NT2/D1 (cell line): ENCODE results near the gene WNT5B.
"Not testable (repeated sequence)": the region's sequence is repeated elsewhere in the genome, so short reads cannot be mapped to it uniquely, and the experiment has no call there.

Experiments used
- DNase-seq: peaks from one replicate; pipeline ENCODE4 v3.0.0-alpha.2; 2011; ENCODE audit warnings: low read depth, low spot score
- H3K27me3 ChIP-seq: 2 replicates; pipeline ENCODE4 v1.6.0; 2011; ENCODE audit warnings: mild to moderate bottlenecking; ENCODE audit not compliant: insufficient read length, insufficient read depth
- H3K36me3 ChIP-seq: 2 replicates; pipeline ENCODE4 v1.6.1; 2011; ENCODE audit warnings: mild to moderate bottlenecking, low read length, mixed read lengths; ENCODE audit not compliant: insufficient read depth, insufficient read length
- H3K4me1 ChIP-seq: 2 replicates; pipeline ENCODE4 v1.5.1; 2011; ENCODE audit not compliant: insufficient read depth, insufficient read length
- H3K4me3 ChIP-seq: 2 replicates; pipeline ENCODE4 v1.5.1; 2011; ENCODE audit warnings: low read depth; ENCODE audit not compliant: insufficient read length
- H3K9ac ChIP-seq: 2 replicates; pipeline ENCODE4 v1.6.0; 2011; ENCODE audit warnings: low read depth; ENCODE audit not compliant: insufficient read length
- H3K9me3 ChIP-seq: 2 replicates; pipeline ENCODE4 v1.5.1; 2011; ENCODE audit warnings: mild to moderate bottlenecking, low read length; ENCODE audit not compliant: insufficient read depth
- SUZ12 ChIP-seq: IDR thresholded peaks from 2 replicates; pipeline ENCODE4 v1.6.1; 2011; ENCODE audit not compliant: insufficient read length, insufficient read depth; ENCODE audit errors: extremely low read depth
- YY1 ChIP-seq: IDR thresholded peaks from 2 replicates; pipeline ENCODE4 v1.6.1; 2011; ENCODE audit not compliant: insufficient read length, insufficient read depth
- ZNF274 ChIP-seq: IDR thresholded peaks from 2 replicates; pipeline ENCODE4 v1.6.1; 2011; ENCODE audit warnings: mild to moderate bottlenecking, low read depth, low read length

Gene WNT5B

DNA sequence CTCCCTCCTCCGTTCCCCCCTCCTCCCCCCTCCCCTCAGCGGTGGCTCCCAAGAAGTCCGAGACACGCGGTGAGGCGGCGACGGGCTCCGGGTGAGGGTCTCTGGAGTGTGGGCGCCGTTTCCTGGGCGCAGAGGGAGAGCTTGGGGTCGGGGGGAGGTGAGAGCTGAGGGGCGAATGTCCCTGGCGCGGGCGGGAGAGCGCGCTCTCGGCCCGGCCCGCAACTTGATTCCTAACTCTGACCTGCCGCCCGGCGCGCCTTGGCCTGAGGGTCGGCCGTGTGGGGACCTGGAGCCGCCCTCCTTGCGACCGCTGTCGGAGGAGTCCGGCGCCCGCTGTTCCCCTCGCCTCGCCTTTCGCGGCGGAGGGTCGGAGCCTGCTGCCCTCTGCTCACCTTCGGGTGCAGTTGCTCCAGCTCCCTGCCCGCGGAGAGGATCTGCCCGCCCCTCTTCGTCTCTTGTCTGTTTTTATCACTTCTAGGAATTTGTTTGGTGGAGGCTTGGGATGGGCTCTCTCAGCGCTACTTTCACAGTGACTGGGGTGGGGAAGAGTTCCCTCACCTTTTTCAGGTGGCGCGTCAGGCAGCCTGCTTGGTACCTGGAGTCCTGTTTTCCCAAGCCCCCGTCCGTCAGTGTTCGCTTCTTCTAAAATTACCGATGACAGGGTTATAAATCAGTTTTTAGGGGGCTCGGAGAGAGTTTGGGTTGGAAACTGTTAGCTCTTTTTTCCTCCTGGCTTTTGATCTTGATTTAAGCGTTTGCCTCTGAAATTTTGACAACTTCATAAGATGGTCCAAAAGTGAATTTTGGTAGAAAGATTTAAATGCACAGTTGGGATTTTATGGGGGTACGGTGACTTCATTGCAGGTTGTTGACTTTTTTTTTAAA is 62.3 kb downstream of the WNT5B start:
- peak overlapping the region; percentile 98 for H3K9ac ChIP-seq
- H3K36me3 ChIP-seq = peaks cover 22% of the 10 kb centered on the region
- no peaks in the 10 kb centered on the region for H3K4me1 ChIP-seq
- H3K4me3 ChIP-seq = peak overlapping the region; percentile 94
- TF ChIP-seq SUZ12 (no peak), YY1 (no peak), ZNF274 (no peak)
- no peaks in the 10 kb centered on the region for H3K9me3 ChIP-seq
- DNase-seq = peak; percentile 86
- no peaks in the 10 kb centered on the region for H3K27me3 ChIP-seq

DNA sequence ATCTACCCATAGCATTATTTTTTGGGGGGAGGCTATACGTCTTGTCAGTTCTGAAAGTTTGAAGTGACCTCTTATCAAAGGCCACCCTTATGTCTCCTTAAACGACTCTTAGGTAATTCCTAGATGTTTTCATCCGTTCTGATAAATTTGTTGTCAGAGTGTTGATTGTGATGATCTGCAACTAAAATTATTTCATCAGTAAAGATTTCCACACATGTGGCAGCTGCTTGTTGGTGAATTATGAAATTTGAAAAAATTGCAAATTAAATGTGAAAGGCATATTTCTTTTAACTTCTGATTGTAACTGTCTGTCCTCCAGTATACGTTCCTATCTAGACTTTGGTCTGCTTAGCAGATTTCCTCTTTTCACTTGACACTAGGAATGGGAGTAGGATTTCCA is 63.2 kb downstream of the WNT5B start:
- Histone ChIP-seq H3K4me3 (peak overlapping the region; percentile 94), H3K27me3 (no peaks in the 10 kb centered on the region), H3K9me3 (no peaks in the 10 kb centered on the region), H3K36me3 (peaks cover 28% of the 10 kb centered on the region), H3K9ac (peak overlapping the region; percentile 98), H3K4me1 (no peaks in the 10 kb centered on the region)
- TF ChIP-seq YY1 (no peak), ZNF274 (no peak), SUZ12 (no peak)
- no peak for DNase-seq

DNA sequence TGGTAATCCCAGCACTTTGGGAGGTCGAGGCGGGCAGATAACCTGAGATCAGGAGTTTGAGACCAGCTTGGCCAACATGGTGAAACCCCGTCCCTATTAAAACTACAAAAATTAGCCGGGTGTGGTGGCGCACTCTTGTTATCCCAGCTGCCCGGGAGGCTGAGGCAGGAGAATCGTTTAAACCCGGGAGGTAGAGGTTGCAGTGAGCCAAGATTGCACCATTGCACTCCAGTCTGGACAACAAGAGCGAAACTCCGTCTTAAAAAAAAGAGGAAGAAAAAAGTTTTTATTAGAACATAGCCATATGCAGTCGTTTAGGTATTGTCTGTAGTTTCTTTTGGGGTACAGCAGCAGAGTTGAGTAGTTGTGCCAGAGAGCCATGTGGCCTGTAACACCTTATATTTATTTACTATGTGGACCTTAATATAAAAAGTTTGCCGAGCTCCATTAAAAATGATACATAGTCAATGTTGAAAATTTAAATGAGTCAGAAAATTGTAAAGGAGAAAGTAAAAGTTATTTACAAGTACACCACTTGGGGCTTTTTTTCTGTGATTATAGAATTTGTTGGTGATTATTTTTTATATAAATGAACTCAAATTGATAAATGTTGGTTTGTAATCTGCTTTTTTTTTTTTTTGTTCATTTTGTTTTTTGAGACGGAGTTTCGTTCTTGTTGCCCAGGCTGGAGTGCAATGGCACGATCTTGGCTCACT is 64.0 kb downstream of the WNT5B start:
- no peaks in the 10 kb centered on the region for H3K27me3 ChIP-seq
- no peak overlapping the region for H3K4me3 ChIP-seq
- H3K9me3 ChIP-seq = no peaks in the 10 kb centered on the region
- DNase-seq = no peak
- H3K36me3 ChIP-seq = peaks cover 32% of the 10 kb centered on the region
- no peaks in the 10 kb centered on the region for H3K4me1 ChIP-seq
- no peak for TF ChIP-seq ZNF274
- no peak for TF ChIP-seq YY1
- no peak for TF ChIP-seq SUZ12
- no peak overlapping the region for H3K9ac ChIP-seq

DNA sequence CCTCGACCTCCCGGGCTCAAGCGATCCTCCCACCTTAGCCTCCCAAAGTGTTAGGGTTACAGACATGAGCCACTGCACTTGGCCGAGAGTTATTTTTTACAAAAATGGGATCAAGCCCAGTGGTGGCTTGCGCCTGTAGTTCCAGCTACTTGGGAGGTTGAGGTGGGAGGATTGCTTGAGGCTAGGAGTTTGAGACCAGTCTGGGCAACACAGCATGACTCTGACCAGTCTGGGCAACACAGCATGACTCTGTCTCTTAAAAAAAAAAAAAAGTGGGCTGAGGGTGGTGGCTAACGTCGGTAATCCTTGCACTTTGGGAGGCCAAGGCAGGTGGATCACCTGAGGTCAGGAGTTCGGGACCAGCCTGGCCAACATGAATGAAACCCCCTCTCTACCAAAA is 66.1 kb downstream of the WNT5B start:
- H3K9ac ChIP-seq, H3K9me3 ChIP-seq, H3K4me1 ChIP-seq, H3K4me3 ChIP-seq, DNase-seq, H3K27me3 ChIP-seq: not testable (repeated sequence)
- peaks cover 35% of the 10 kb centered on the region for H3K36me3 ChIP-seq

DNA sequence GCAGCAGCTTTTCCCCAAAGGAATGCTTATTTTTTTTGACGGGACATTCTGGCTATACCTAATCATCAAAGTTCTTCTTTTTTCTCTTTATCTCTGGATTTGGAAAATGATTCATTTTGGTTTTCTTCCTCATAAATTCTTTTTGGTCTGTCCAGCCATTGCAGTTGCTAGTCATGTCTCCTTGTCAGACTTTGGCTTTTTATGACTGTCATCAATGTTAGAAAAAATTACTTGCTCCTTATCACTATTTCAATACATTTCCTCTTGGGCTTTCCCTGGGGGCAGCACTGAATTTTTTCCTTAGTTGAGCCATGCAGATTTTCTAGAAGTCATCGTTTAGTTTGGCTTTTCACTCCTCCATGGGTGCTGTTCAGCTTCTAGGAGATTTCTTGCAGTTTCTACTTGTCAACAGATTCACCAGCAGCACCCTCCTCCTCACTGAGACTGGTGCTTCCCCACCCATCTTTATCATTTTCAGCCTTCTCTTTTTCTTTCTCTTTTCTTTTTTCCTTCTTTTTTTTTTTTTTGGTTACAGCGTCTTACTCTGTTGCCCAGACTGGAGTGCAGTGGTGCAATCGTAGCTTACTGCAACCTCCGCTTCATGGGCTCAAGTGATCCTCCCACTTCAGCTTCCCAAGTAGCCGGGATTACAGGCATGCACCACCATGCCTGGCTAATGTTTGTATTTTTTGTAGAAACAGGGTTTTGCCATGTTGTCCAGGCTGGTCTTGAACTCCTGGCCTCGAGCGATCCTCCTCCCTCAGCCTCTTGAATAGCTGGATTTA is 67.0 kb downstream of the WNT5B start:
- no peaks in the 10 kb centered on the region for H3K4me1 ChIP-seq
- TF ChIP-seq ZNF274 (no peak), YY1 (no peak), SUZ12 (no peak)
- no peaks in the 10 kb centered on the region for H3K9me3 ChIP-seq
- H3K9ac ChIP-seq = no peak overlapping the region
- peaks cover 37% of the 10 kb centered on the region for H3K36me3 ChIP-seq
- no peak for DNase-seq
- H3K4me3 ChIP-seq = no peak overlapping the region
- H3K27me3 ChIP-seq = no peaks in the 10 kb centered on the region

DNA sequence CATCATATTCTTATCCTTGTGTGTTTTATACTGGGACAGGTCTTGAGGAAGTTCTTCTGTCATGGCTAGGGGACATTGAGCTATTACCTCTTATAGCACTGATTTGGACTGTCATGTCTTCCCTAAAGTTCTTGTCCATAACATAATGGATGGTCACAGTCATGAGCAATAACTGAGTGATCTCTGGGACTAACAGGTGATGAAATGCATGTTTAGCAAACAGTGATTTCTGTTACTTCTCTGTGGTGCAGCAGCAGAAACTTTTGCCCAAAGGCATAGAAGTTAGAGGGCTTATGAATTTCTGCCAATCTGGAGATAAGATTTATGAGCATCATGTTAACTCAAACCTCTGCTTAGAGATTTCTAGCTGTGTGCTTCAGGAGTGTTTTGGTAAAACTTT is 67.8 kb downstream of the WNT5B start:
- no peak for DNase-seq
- no peak overlapping the region for H3K9ac ChIP-seq
- H3K9me3 ChIP-seq = no peaks in the 10 kb centered on the region
- TF ChIP-seq ZNF274 (no peak), YY1 (no peak), SUZ12 (no peak)
- no peaks in the 10 kb centered on the region for H3K4me1 ChIP-seq
- no peaks in the 10 kb centered on the region for H3K27me3 ChIP-seq
- H3K36me3 ChIP-seq = peaks cover 38% of the 10 kb centered on the region
- H3K4me3 ChIP-seq = no peak overlapping the region
